ENCODE measurements around the gene SP2. TPM values are rescaled to one million over a fixed set of nuclear protein-coding genes. Genes with fewer than 3 reads are reported as not detected.

SP2 gene
- total RNA-seq, 1 donor from 2014 or later, result 19.4 TPM

GRCh38 chr17:47896672-47897490 is 845 bp downstream of the SP2 start:
- Histone ChIP-seq H3K36me3 (peaks cover 19% of the 10 kb centered on the region), H3K4me1 (peaks cover 50% of the 10 kb centered on the region), H3K4me3 (peak overlapping the region; percentile 83), H3K27me3 (ENCODE audit: low read depth) (no peaks in the 10 kb centered on the region), H3K9me3 (no peaks in the 10 kb centered on the region), H3K27ac (peak overlapping the region; percentile 99)
- DNase-seq, result no peak
- no peak for ATAC-seq
- TF ChIP-seq CTCF (IDR thresholded peaks at IDR 0.05), result no peak
- intact Hi-C loops (cut with DNase I), result no loop called here

GRCh38 chr17:47897561-47897960 is 1.5 kb downstream of the SP2 start:
- peak overlapping the region; percentile 83 for H3K4me3 ChIP-seq
- intact Hi-C loops (cut with DNase I), result no loop called here
- TF ChIP-seq CTCF (IDR thresholded peaks at IDR 0.05), result no peak
- H3K9me3 ChIP-seq, result no peaks in the 10 kb centered on the region
- H3K27ac ChIP-seq, result peak overlapping the region; percentile 99
- H3K4me1 ChIP-seq, result peaks cover 50% of the 10 kb centered on the region
- H3K36me3 ChIP-seq, result peaks cover 19% of the 10 kb centered on the region
- H3K27me3 ChIP-seq (ENCODE audit: low read depth), result no peaks in the 10 kb centered on the region
- no peak for DNase-seq
- no peak for ATAC-seq

- Histone ChIP-seq H3K27ac (peak overlapping the region; percentile 10), H3K4me3 (no peak overlapping the region)
- DNase-seq, result no peak
These were observed 2.2 kb downstream of the SP2 start for GRCh38 chr17:47898241-47898640.

GRCh38 chr17:47899643-47900042 is 3.6 kb downstream of the SP2 start:
- TF ChIP-seq CTCF (IDR thresholded peaks at IDR 0.05), result no peak
- DNase-seq (no peak), ATAC-seq (no peak)
- peaks cover 46% of the 10 kb centered on the region for H3K4me1 ChIP-seq
- H3K27me3 ChIP-seq (ENCODE audit: low read depth), result no peaks in the 10 kb centered on the region
- no peak overlapping the region for H3K4me3 ChIP-seq
- H3K9me3 ChIP-seq, result no peaks in the 10 kb centered on the region
- intact Hi-C loops (cut with DNase I), result no loop called here
- peaks cover 19% of the 10 kb centered on the region for H3K36me3 ChIP-seq
- peak overlapping the region; percentile 64 for H3K27ac ChIP-seq

More at GRCh38 chr17:47898241-47898640, 2.2 kb downstream of the SP2 start:
- H3K36me3 ChIP-seq, result peaks cover 19% of the 10 kb centered on the region
- TF ChIP-seq CTCF (IDR thresholded peaks at IDR 0.05), result no peak
- no peaks in the 10 kb centered on the region for H3K27me3 ChIP-seq (ENCODE audit: low read depth)
- no peaks in the 10 kb centered on the region for H3K9me3 ChIP-seq
- intact Hi-C loops (cut with DNase I), result no loop called here
- no peak for ATAC-seq
- H3K4me1 ChIP-seq, result peaks cover 50% of the 10 kb centered on the region

GRCh38 chr17:47901423-47901822 is 5.4 kb downstream of the SP2 start:
- Histone ChIP-seq H3K9me3 (no peaks in the 10 kb centered on the region), H3K36me3 (peaks cover 19% of the 10 kb centered on the region), H3K4me3 (no peak overlapping the region), H3K27ac (peak overlapping the region; percentile 64), H3K4me1 (peaks cover 60% of the 10 kb centered on the region), H3K27me3 (ENCODE audit: low read depth) (no peaks in the 10 kb centered on the region)
- TF ChIP-seq CTCF (IDR thresholded peaks at IDR 0.05), result no peak
- intact Hi-C loops (cut with DNase I), result no loop called here
- DNase-seq, result no peak
- no peak for ATAC-seq

All from lower lobe of right lung (tissue), 2 donors.